ENCODE results near the gene RASGRF2. TPM values are rescaled to one million over a fixed set of nuclear protein-coding genes. Genes with fewer than 3 reads are reported as not detected.

The RASGRF2 gene
- total and polyA plus RNA-seq, 2 of the 8 experiments (the other 6 are each of a cell fraction or from before 2014, with no cell fraction given): 2.6 to 29.5 TPM

DNA sequence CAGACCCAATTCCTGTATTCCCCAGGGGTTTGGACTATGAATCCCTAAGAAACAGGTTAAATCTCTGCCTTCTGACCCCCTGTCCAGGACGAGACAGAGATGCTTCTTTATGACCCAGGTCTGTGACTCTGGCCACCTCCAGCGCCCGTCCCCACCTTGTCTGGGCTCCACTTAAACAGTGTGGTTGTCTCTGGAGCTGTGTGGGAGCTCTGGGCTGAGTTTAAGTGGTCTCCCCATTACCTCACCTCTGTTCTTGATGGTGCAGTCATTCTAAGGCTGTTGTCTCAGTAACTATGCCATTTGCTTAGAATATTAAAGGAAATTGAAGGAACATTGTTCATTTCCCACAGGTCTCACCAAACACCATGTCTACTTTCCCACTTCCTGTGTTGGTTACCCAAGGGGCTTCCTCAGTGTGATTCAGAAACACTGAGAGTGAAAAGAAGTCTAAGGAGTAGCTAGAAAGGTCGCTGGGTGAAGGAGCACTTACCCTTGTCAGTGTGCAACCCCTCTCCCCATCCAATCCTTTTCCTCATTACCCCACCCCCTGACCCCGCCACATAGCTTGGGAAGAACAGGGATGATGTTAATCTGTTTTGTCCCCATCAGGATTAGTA is 145.2 kb downstream of the RASGRF2 start:
- H4K91ac ChIP-seq (replicated peaks; ENCODE audit: insufficient read length, low read length): no peak overlapping the region
- H4K20me1 ChIP-seq (replicated peaks in 1 of 2; ENCODE audit: control insufficient read depth in 1 of 2, insufficient read depth in 2 of 2, low read length in 2 of 2): no peaks in the 10 kb centered on the region
- no peak overlapping the region for H3K23ac ChIP-seq (ENCODE audit: insufficient read length)
- H2BK20ac ChIP-seq (ENCODE audit: low read length): no peak overlapping the region
- ChIA-PET CTCF (ENCODE audit: partially characterized antibody) (interaction anchor here (0.6 to 1.8 kb wide), 4 partner anchors 11 to 258 kb away, joined by 4 to 6 read pairs (median 4); no protein-coding TSS in a partner anchor), POLR2A (ENCODE audit: partially characterized antibody) (no interaction called here)
- H3K14ac ChIP-seq (ENCODE audit: insufficient read length): no peak overlapping the region
- no peaks in the 10 kb centered on the region for H3K79me1 ChIP-seq (ENCODE audit: low read depth, low read length)
- H3K4ac ChIP-seq (replicated peaks; ENCODE audit: insufficient read length, low read depth, low read length): no peak overlapping the region
- no peaks in the 10 kb centered on the region for H3K27me3 ChIP-seq (replicated peaks in 1 of 4; ENCODE audit: control insufficient read depth in 3 of 4, extremely low read depth in 1 of 4, insufficient read depth in 3 of 4, low read length in 3 of 4)
- H4K8ac ChIP-seq (ENCODE audit: extremely low read depth, insufficient read depth, low read length): no peak overlapping the region
- H3K27ac ChIP-seq (ENCODE audit: low read depth, low read length): no peak overlapping the region
- no peak overlapping the region for H2AFZ ChIP-seq (ENCODE audit: low read length)
- H3K23me2 ChIP-seq (ENCODE audit: low read depth, low read length): no peaks in the 10 kb centered on the region
- H2BK15ac ChIP-seq (ENCODE audit: low read length): no peak overlapping the region
- DNase-seq (ENCODE audit: low read depth in 1 of 2, low spot score in 2 of 2): no peak
- 90% methylated on average over 5 of the region's 5 CpGs; no CpG with 5 or more reads in 1 of the 2 experiments for WGBS, 2 experiments (ENCODE audit: extremely low coverage in 1 of 2, insufficient coverage in 1 of 2, insufficient read length in 1 of 2, insufficient replicate concordance in 2 of 2, low coverage in 1 of 2, low lambda C conversion rate in 2 of 2, missing lambda C conversion rate in 1 of 2)
- no peak overlapping the region for H2BK5ac ChIP-seq (ENCODE audit: low read depth, low read length)
- H2BK12ac ChIP-seq (ENCODE audit: low read depth, low read length): no peak overlapping the region
- H2AK5ac ChIP-seq (ENCODE audit: low read depth, low read length): no peak overlapping the region
- H3K18ac ChIP-seq (ENCODE audit: extremely low read depth, low read length): no peak overlapping the region
- H4K5ac ChIP-seq (ENCODE audit: insufficient read length, low read depth, low read length): no peak overlapping the region
- no peak for FAIRE-seq
- H2BK120ac ChIP-seq (replicated peaks; ENCODE audit: low read depth, low read length): no peak overlapping the region
- H3K4me1 ChIP-seq (replicated peaks in 1 of 4; ENCODE audit: control insufficient read depth in 3 of 4, insufficient read depth in 4 of 4, low read length in 3 of 4): no peaks in the 10 kb centered on the region
- no peaks in the 10 kb centered on the region for H3K9me3 ChIP-seq (ENCODE audit: insufficient read depth in 2 of 2, low read depth in 1 of 2, low read length in 1 of 2)
- H3K4me3 ChIP-seq (ENCODE audit: extremely low read depth in 1 of 4, insufficient read depth in 2 of 4, low read depth in 3 of 4, low read length in 4 of 4): no peak overlapping the region
- H3K79me2 ChIP-seq (ENCODE audit: control insufficient read depth in 1 of 2, insufficient read depth in 2 of 2, low read length in 2 of 2): no peaks in the 10 kb centered on the region
- TF ChIP-seq, protein P1, sequence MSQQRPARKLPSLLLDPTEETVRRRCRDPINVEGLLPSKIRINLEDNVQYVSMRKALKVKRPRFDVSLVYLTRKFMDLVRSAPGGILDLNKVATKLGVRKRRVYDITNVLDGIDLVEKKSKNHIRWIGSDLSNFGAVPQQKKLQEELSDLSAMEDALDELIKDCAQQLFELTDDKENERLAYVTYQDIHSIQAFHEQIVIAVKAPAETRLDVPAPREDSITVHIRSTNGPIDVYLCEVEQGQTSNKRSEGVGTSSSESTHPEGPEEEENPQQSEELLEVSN (IDR thresholded peaks at IDR 0.05): no peak
- TF ChIP-seq CTBP2 (IDR thresholded peaks at IDR 0.05; ENCODE audit: borderline replicate concordance, insufficient read depth, insufficient read length, low read length): no peak
- TF ChIP-seq GABPA (IDR thresholded peaks at IDR 0.05; ENCODE audit: borderline replicate concordance, insufficient read depth, low read length): no peak
- TF ChIP-seq, protein P2, sequence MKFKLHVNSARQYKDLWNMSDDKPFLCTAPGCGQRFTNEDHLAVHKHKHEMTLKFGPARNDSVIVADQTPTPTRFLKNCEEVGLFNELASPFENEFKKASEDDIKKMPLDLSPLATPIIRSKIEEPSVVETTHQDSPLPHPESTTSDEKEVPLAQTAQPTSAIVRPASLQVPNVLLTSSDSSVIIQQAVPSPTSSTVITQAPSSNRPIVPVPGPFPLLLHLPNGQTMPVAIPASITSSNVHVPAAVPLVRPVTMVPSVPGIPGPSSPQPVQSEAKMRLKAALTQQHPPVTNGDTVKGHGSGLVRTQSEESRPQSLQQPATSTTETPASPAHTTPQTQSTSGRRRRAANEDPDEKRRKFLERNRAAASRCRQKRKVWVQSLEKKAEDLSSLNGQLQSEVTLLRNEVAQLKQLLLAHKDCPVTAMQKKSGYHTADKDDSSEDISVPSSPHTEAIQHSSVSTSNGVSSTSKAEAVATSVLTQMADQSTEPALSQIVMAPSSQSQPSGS (IDR thresholded peaks at IDR 0.05; ENCODE audit: low read length): no peak
- no peak for TF ChIP-seq TEAD4 (IDR thresholded peaks at IDR 0.05; ENCODE audit: low read depth, low read length)
- TF ChIP-seq EP300 (IDR thresholded peaks at IDR 0.05; ENCODE audit: borderline replicate concordance in 1 of 2, low read depth in 2 of 2, low read length in 2 of 2): no peak
- TF ChIP-seq PHF8 (conservative IDR thresholded peaks at IDR 0.05; ENCODE audit: low read depth, low read length): no peak
- no peak for TF ChIP-seq KDM1A (IDR thresholded peaks at IDR 0.05; ENCODE audit: borderline replicate concordance, low read length)
- no peak for TF ChIP-seq SP1 (IDR thresholded peaks at IDR 0.05; ENCODE audit: low read depth, low read length)
- TF ChIP-seq CREB1 (IDR thresholded peaks at IDR 0.05): no peak
- no peak overlapping the region for H3K9ac ChIP-seq (replicated peaks in 1 of 4; ENCODE audit: extremely low read depth in 1 of 4, low read depth in 3 of 4, low read length in 3 of 4)
- H3K4me2 ChIP-seq (ENCODE audit: insufficient read depth in 1 of 2, low read depth in 2 of 2, low read length in 2 of 2): no peak overlapping the region
- no peak overlapping the region for H3K56ac ChIP-seq (replicated peaks; ENCODE audit: insufficient read length, low read depth, low read length)
- H3K36me3 ChIP-seq (ENCODE audit: control insufficient read depth in 2 of 4, insufficient read depth in 4 of 4, low read length in 3 of 4): no peaks in the 10 kb centered on the region

Data from H1 (cell line).